T-cell (primary cell): ENCODE data around the gene TXLNB. TPM values are rescaled to one million over a fixed set of nuclear protein-coding genes. Genes with fewer than 3 reads are reported as not detected.

Source experiments
- ATAC-seq, 4 experiments: fragments of 200-7000 bp in 3 of 4; fragments of 150-1000 bp in 1 of 4; cut with Tn5 transposase; replicated peaks in 1 of 4; 1 replicate in 3 of 4; 2 replicates in 1 of 4; pipeline ENCODE4 v1.10.0; 2021; ENCODE audit warnings: moderate library complexity in 3 of 4, mild to moderate bottlenecking in 2 of 4, moderate number of reproducible peaks in 1 of 4
- CTCF ChIA-PET, 2 donors: fragments of 300-600 bp; sonication (Branson Sonifier 250); formaldehyde crosslinking; loops; one replicate each; lab custom pipeline; 2022; ENCODE audit warnings: antibody characterized with exemption in 2 of 2; lab: Charles Lee
- POLR2A ChIA-PET, 2 donors: fragments of 300-600 bp; sonication (Branson Sonifier 250); formaldehyde crosslinking; loops; one replicate each; lab custom pipeline; 2022; ENCODE audit warnings: antibody characterized with exemption in 2 of 2; lab: Charles Lee
- DNase-seq, 35 experiments: peaks; one replicate each; pipeline versions ENCODE4 v3.0.0 to v3.0.0-alpha.2; 2013 to 2023
- H3K27ac ChIP-seq: one replicate; pipeline ENCODE4 v1.5.1; 2013; ENCODE audit warnings: low read length
- H3K27me3 ChIP-seq, 2 experiments: replicated peaks in 1 of 2; 1 replicate in 1 of 2; 2 replicates in 1 of 2; pipeline versions ENCODE4 v1.6.1 to v1.7.0; 2013; ENCODE audit warnings: low read length in 1 of 2, mixed read lengths in 1 of 2; ENCODE audit not compliant: control insufficient read depth in 2 of 2, insufficient read depth in 2 of 2; ENCODE audit errors: extremely low read depth in 1 of 2
- H3K36me3 ChIP-seq, 2 donors: 1 replicate in 1 of 2; 2 replicates in 1 of 2; pipeline versions ENCODE4 v1.6.1 to v1.7.0; 2013; ENCODE audit warnings: low read length in 1 of 2; ENCODE audit not compliant: control insufficient read depth in 2 of 2, insufficient read depth in 1 of 2; ENCODE audit errors: extremely low read depth in 1 of 2
- H3K4me1 ChIP-seq, 2 experiments: 1 replicate in 1 of 2; 2 replicates in 1 of 2; pipeline versions ENCODE4 v1.6.1 to v1.7.0; 2013; ENCODE audit warnings: low read length in 2 of 2, mixed read lengths in 1 of 2; ENCODE audit not compliant: insufficient read depth in 2 of 2, control insufficient read depth in 1 of 2; ENCODE audit errors: extremely low read depth in 1 of 2
- H3K4me3 ChIP-seq, 2 donors: 1 replicate in 1 of 2; 2 replicates in 1 of 2; pipeline versions ENCODE4 v1.5.1 to v1.7.0; 2013; ENCODE audit warnings: mild to moderate bottlenecking in 2 of 2, low read length in 1 of 2, moderate library complexity in 1 of 2; ENCODE audit not compliant: control insufficient read depth in 1 of 2; ENCODE audit errors: extremely low read depth in 1 of 2
- H3K9me3 ChIP-seq: 2 replicates; pipeline ENCODE4 v1.7.0; 2013
- H3K27ac Mint-ChIP-seq, 2 donors: one replicate each; pipeline ENCODE4 v1.8.0; 2020 to 2021; ENCODE audit warnings: mild to moderate bottlenecking in 2 of 2, mixed read lengths in 2 of 2
- H3K27me3 Mint-ChIP-seq, 2 donors: one replicate each; pipeline ENCODE4 v1.8.0; 2021 to 2022; ENCODE audit warnings: mixed read lengths in 2 of 2
- H3K36me3 Mint-ChIP-seq: one replicate; pipeline ENCODE4 v1.8.0; 2021; ENCODE audit warnings: mixed read lengths
- H3K4me1 Mint-ChIP-seq, 3 donors: one replicate each; pipeline ENCODE4 v1.8.0; 2020 to 2022; ENCODE audit warnings: mixed read lengths in 3 of 3, mild to moderate bottlenecking in 1 of 3
- H3K4me3 Mint-ChIP-seq, 3 donors: one replicate each; pipeline ENCODE4 v1.8.0; 2020 to 2022; ENCODE audit warnings: mild to moderate bottlenecking in 3 of 3, mixed read lengths in 3 of 3, moderate library complexity in 3 of 3
- H3K9me3 Mint-ChIP-seq, 3 donors: one replicate each; pipeline ENCODE4 v1.8.0; 2020 to 2022; ENCODE audit warnings: mixed read lengths in 3 of 3
- WGBS: methylation state at CpG from one replicate; pipeline ENCODE4 v1.1.5; 2013; ENCODE audit warnings: missing lambda C conversion rate; ENCODE audit not compliant: insufficient coverage; 5-methylcytosine and 5-hydroxymethylcytosine counted together
- total RNA-seq, 35 experiments: library from RNA in 6 of 35; stranded (reverse) in 6 of 35; fragments of 120-200 nt in 1 of 35; gene quantifications; one replicate each; pipeline versions ENCODE4 v1.2.1 to v1.2.4 and lab custom pipeline; 2013 to 2026

TXLNB gene
- total RNA-seq (under 1 TPM; 0.41 to 0.92 (median 0.72) TPM), total RNA-seq (lab: John Stamatoyannopoulos, UW) (0.05 to 3.0 (median 0.85) reads per million in 29 experiments)
- total RNA-seq (2013), result 1.6 TPM

DNA sequence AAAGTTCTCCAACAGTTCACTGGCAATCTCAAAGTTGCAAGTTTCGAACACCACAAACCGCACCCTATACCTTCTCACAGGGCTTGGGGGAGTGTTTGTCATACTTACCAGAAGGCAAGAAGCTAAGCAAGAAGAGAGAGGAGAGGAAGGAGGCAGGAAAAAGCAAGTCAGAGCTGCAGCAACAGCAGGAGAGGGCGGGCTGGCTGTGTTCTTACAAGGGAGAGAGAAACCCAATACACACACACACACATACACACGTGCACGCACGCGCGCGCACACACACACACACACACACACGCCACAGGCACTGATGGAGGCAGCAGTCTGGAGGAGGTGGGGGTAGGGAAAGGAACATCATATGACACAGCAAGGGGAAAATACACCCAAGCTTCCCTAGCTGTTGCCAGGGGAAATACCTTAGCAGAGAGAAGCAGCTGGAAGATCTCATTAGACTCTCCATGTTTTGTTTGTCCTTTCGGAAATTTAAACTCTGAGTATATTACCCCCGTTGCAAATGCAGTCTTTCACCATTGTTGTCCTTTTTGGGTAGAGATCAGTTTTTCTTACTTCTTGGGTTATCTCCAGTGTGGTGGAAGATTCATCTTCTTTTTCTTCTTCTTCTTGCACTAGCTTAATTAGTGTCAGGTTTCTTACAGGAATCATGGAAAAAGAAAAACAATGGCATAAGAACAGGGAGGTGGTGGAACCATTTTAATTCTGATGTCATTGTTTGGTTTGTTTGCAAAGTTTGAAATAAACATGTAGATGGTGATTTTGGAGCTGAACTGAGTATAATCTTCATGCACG, at the start of gene TXLNB:
Gene TXLNB (minus strand): TSS at position 186 of the 807 bp plus-strand sequence. CDS start 3,099 bp downstream, outside the sequence.
- Mint-ChIP-seq H3K36me3 (peaks cover 7% of the 10 kb centered on the region), H3K27ac (peak within 1 kb of the TSS; percentile 97 to 98), H3K4me3 (peak within 1 kb of the TSS; percentile 67 to 78 (median 77)), H3K9me3 (peaks cover 0 to 5% (median 0%) of the 10 kb centered on the region in 3 donors), H3K4me1 (peaks cover 63 to 78% (median 74%) of the 10 kb centered on the region in 3 donors), H3K27me3 (no peaks in the 10 kb centered on the region)
- no peaks in the 10 kb centered on the region for H3K27me3 ChIP-seq
- peak within 1 kb of the TSS in 1 of 2 donors; percentile 44 for H3K4me3 ChIP-seq
- no peaks in the 10 kb centered on the region for H3K36me3 ChIP-seq
- WGBS, result 40% methylated on average over 1 of the region's 13 CpGs
- DNase-seq, result peak; percentile 51 to 91 (median 79)
- H3K27ac ChIP-seq, result peak within 1 kb of the TSS; percentile 95
- H3K4me1 ChIP-seq, result peaks cover 30 to 34% of the 10 kb centered on the region in 2 experiments
- ATAC-seq, result peak; percentile 87 to 97 (median 94)
- POLR2A ChIA-PET, result interaction anchor here in 1 of 2 donors (0.5 to 1.6 kb wide), 12 partner anchors 15 to 476 kb away, joined by 3 to 14 read pairs (median 6); partner anchors contain the start of gene CITED2
- no peaks in the 10 kb centered on the region for H3K9me3 ChIP-seq
- CTCF ChIA-PET, result interaction anchor here (0.5 to 2.1 kb wide), 21 partner anchors 12 to 239 kb away, joined by 3 to 14 read pairs (median 4); partner anchors contain the start of gene CITED2 (in 1 of the 2)

DNA sequence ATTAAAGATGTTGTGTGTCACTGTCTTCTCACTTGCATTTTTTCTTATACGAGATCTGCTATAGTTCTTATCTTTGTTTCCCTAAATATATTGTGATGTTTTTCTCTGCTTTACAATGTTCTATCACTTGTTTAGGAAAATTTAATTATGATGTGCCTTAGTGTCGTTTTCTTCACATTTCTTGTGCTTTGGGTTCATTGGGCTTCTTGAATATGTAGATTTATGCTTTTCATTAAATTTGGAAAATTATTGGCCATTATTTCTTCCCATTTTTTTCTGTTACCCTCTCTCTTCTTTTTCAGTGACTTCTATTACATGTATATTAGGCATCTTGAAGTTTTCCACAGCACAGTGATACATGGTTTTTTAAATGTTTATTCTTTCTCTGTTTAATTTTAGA, 49.3 kb upstream of the TXLNB start:
- no peak overlapping the region for H3K27ac ChIP-seq
- Mint-ChIP-seq H3K27me3 (no peaks in the 10 kb centered on the region), H3K27ac (no peak overlapping the region), H3K4me3 (no peak overlapping the region), H3K9me3 (peaks cover 0 to 7% (median 0%) of the 10 kb centered on the region in 3 donors), H3K36me3 (no peaks in the 10 kb centered on the region), H3K4me1 (peaks cover 21 to 23% (median 23%) of the 10 kb centered on the region in 3 donors)
- no peaks in the 10 kb centered on the region for H3K36me3 ChIP-seq
- no peak overlapping the region for H3K4me3 ChIP-seq
- no peak for DNase-seq
- no CpG with 5 or more reads among the region's 2 CpGs for WGBS
- CTCF ChIA-PET, result no interaction called here
- peaks cover 10 to 21% of the 10 kb centered on the region in 2 experiments for H3K4me1 ChIP-seq
- H3K9me3 ChIP-seq, result no peaks in the 10 kb centered on the region
- ATAC-seq, result no peak
- POLR2A ChIA-PET, result no interaction called here
- H3K27me3 ChIP-seq, result no peaks in the 10 kb centered on the region

DNA sequence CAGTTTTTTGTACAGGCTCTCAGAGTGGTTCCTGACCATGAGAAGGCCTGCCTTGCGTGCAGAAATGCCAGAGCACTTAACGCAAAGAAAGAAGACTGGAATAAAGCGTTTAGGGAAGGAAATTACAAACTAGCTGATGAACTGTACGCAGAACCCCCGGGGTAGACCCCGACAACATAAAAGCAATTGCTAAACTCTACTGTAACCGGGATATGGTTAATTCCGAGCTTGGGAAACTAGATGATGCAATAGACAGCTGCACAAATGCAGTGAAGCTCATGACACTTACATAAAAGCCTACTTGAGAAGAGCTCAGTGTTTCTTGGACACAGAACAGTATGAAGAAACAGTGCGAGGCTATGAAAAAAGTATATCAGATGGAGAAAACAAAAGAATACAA, 47.0 kb upstream of the TXLNB start:
- peaks cover 0 to 7% (median 0%) of the 10 kb centered on the region in 3 donors for H3K9me3 Mint-ChIP-seq
- H3K4me3 Mint-ChIP-seq, result no peak overlapping the region
- H3K4me1 Mint-ChIP-seq, result peaks cover 13 to 17% (median 14%) of the 10 kb centered on the region in 3 donors
- H3K27ac ChIP-seq, result no peak overlapping the region
- no peaks in the 10 kb centered on the region for H3K36me3 ChIP-seq
- ChIA-PET POLR2A (interaction anchor here in 1 of 2 donors (0.5 kb wide), 1 partner anchor 519 kb away, joined by 3 read pairs; no protein-coding TSS in a partner anchor), CTCF (no interaction called here)
- H3K36me3 Mint-ChIP-seq, result no peaks in the 10 kb centered on the region
- H3K27me3 ChIP-seq, result no peaks in the 10 kb centered on the region
- no peaks in the 10 kb centered on the region for H3K27me3 Mint-ChIP-seq
- peaks cover 8 to 10% of the 10 kb centered on the region in 2 experiments for H3K4me1 ChIP-seq
- DNase-seq, result no peak
- no peak for ATAC-seq
- H3K27ac Mint-ChIP-seq, result no peak overlapping the region
- H3K4me3 ChIP-seq, result no peak overlapping the region
- WGBS, result 98% methylated on average over 5 of the region's 9 CpGs
- no peaks in the 10 kb centered on the region for H3K9me3 ChIP-seq

DNA sequence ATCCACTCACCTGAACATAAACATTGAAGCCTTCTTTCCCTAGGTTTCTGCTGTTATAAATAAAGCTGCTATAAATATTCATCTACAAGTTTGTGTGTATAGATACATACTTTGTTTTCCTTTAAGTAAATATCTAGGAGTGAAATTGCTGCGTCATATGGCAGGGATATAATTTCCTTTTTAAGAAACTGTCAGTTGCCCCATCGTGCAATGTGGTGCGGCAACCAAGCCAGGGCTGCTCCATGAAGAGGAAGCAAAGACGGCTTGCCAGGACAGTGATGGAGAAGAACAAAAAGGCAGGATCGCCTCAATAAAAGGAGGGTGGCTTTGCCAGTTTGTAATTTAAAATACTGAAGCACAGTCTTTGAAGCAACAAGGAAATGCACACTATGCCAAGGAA, 46.0 kb upstream of the TXLNB start:
- DNase-seq, result no peak
- Histone ChIP-seq H3K9me3 (no peaks in the 10 kb centered on the region), H3K27me3 (no peaks in the 10 kb centered on the region), H3K27ac (no peak overlapping the region), H3K4me1 (peaks cover under 1% of the 10 kb centered on the region in 2 experiments), H3K4me3 (no peak overlapping the region), H3K36me3 (no peaks in the 10 kb centered on the region)
- Mint-ChIP-seq H3K4me3 (no peak overlapping the region), H3K9me3 (peaks cover 0 to 7% (median 0%) of the 10 kb centered on the region in 3 donors), H3K27me3 (no peaks in the 10 kb centered on the region), H3K4me1 (peaks cover 4 to 7% (median 5%) of the 10 kb centered on the region in 3 donors), H3K36me3 (no peaks in the 10 kb centered on the region), H3K27ac (no peak overlapping the region)
- CTCF ChIA-PET, result interaction anchor here in 1 of 2 donors (1.2 kb wide), 1 partner anchor 118 kb away, joined by 3 read pairs; no protein-coding TSS in a partner anchor
- ATAC-seq, result no peak
- POLR2A ChIA-PET, result no interaction called here
- WGBS, result 75% methylated on average over 4 of the region's 5 CpGs

DNA sequence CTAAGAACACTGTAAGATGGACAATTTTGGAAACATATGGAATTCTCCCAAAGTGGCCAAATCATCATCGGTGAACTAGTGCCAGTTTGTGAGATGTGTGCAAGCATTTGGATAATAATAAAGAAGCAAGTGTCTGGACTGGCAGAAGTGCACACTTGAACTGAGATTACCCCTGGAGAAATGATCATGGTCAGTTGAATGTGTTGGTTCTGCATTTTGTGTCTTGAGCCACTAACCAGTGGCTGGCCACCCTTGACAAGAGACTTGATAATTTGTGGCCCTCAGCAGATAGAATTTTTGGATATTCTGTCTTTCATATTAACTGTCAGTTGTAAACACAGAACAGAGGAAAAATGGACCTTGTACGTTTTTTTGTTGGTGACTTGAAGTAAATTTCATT, 45.2 kb upstream of the TXLNB start:
- CTCF ChIA-PET, result interaction anchor here in 1 of 2 donors (1.2 kb wide), 1 partner anchor 118 kb away, joined by 3 read pairs; no protein-coding TSS in a partner anchor
- POLR2A ChIA-PET, result no interaction called here
- 100% methylated on average over 1 of the region's 2 CpGs for WGBS
- H3K4me1 ChIP-seq, result no peaks in the 10 kb centered on the region
- Mint-ChIP-seq H3K4me1 (peaks cover 0 to 3% (median 0%) of the 10 kb centered on the region in 3 donors), H3K9me3 (peaks cover 0 to 3% (median 0%) of the 10 kb centered on the region in 3 donors), H3K27me3 (no peaks in the 10 kb centered on the region), H3K4me3 (no peak overlapping the region), H3K36me3 (no peaks in the 10 kb centered on the region), H3K27ac (no peak overlapping the region)
- no peaks in the 10 kb centered on the region for H3K9me3 ChIP-seq
- no peak for DNase-seq
- no peaks in the 10 kb centered on the region for H3K36me3 ChIP-seq
- H3K27me3 ChIP-seq, result no peaks in the 10 kb centered on the region
- H3K4me3 ChIP-seq, result no peak overlapping the region
- H3K27ac ChIP-seq, result no peak overlapping the region
- ATAC-seq, result no peak

DNA sequence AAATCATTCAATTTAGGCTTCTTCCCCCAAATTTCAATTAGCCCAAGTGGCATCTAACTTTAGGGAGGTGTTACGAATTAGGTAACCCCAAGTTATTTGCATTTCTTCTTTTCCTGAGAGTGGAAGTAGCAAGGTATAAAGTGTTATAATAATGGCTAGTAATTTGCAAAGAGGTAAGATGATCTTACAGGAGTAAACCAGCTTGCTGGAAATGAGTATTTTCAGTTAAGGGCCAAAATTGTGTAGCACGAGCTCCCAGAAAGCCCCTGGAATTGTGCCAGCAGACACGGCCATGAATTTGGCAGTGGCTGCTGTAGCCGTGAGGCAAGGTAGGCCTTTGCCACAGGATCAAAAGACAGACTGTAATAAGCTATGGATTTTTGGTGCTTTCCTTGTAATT, 44.7 kb upstream of the TXLNB start:
- H3K27ac ChIP-seq, result no peak overlapping the region
- peaks cover 0 to 3% (median 0%) of the 10 kb centered on the region in 3 donors for H3K9me3 Mint-ChIP-seq
- POLR2A ChIA-PET, result no interaction called here

More for the DNA sequence above, 44.7 kb upstream of the TXLNB start:
- H3K4me3 Mint-ChIP-seq, result no peak overlapping the region
- H3K27ac Mint-ChIP-seq, result no peak overlapping the region
- H3K36me3 Mint-ChIP-seq, result no peaks in the 10 kb centered on the region
- DNase-seq, result peak in 1 of 35 experiments; percentile 36
- Histone ChIP-seq H3K4me3 (no peak overlapping the region), H3K27me3 (no peaks in the 10 kb centered on the region), H3K4me1 (no peaks in the 10 kb centered on the region), H3K36me3 (no peaks in the 10 kb centered on the region), H3K9me3 (no peaks in the 10 kb centered on the region)
- no peaks in the 10 kb centered on the region for H3K27me3 Mint-ChIP-seq
- WGBS, result 57% methylated on average over 1 of the region's 4 CpGs
- no peak for ATAC-seq
- H3K4me1 Mint-ChIP-seq, result peaks cover 0 to 3% (median 0%) of the 10 kb centered on the region in 3 donors
- CTCF ChIA-PET, result interaction anchor here in 1 of 2 donors (1.2 kb wide), 1 partner anchor 117 kb away, joined by 3 read pairs; no protein-coding TSS in a partner anchor
